ENCODE results near the gene SMARCA1. TPM values are rescaled to one million over a fixed set of nuclear protein-coding genes. Genes with fewer than 3 reads are reported as not detected.

The SMARCA1 gene
- total and polyA plus RNA-seq, 2 donors from 2014 or later: 20.0 to 34.7 TPM

DNA sequence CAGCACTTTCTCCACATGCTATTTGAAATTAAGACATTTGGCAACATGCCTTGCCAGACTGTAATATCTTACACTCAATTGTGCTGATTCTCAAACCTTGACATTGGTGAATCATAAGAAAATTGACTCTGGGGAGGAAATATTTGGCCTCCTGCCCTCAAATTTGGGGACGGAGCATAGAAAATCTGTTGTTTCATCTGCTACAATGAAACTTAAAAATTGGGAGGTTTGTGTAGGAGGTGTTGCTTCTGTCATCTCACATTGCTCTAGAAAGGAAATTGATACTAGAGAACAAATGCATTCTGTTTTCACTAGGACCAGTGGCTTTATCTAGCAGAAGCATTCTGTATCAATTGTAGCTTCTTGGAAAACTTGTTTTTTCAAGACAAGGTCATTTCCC, 22.1 kb upstream of the SMARCA1 start:
- Histone ChIP-seq H3K4me1 (ENCODE audit: control insufficient read depth in 2 of 3, insufficient read depth in 2 of 3, low read depth in 1 of 3, low read length in 3 of 3) (peaks cover 0 to 2% (median 0%) of the 10 kb centered on the region in 3 donors), H3K36me3 (ENCODE audit: control insufficient read depth in 2 of 3, insufficient read depth in 3 of 3, low read length in 3 of 3) (no peaks in the 10 kb centered on the region), H3K27me3 (ENCODE audit: control insufficient read depth, insufficient read depth, low read length) (no peaks in the 10 kb centered on the region), H3K27ac (ENCODE audit: low read depth in 2 of 2, low read length in 2 of 2) (no peak overlapping the region), H3K4me3 (ENCODE audit: low read length in 3 of 3) (no peak overlapping the region), H3K9ac (ENCODE audit: low read length in 3 of 3) (no peak overlapping the region), H3K9me3 (ENCODE audit: control insufficient read depth in 2 of 3, insufficient read depth in 1 of 3, low read length in 3 of 3) (no peaks in the 10 kb centered on the region)
- no peak for FAIRE-seq
- no peak for DNase-seq
- TF ChIP-seq, protein P1, sequence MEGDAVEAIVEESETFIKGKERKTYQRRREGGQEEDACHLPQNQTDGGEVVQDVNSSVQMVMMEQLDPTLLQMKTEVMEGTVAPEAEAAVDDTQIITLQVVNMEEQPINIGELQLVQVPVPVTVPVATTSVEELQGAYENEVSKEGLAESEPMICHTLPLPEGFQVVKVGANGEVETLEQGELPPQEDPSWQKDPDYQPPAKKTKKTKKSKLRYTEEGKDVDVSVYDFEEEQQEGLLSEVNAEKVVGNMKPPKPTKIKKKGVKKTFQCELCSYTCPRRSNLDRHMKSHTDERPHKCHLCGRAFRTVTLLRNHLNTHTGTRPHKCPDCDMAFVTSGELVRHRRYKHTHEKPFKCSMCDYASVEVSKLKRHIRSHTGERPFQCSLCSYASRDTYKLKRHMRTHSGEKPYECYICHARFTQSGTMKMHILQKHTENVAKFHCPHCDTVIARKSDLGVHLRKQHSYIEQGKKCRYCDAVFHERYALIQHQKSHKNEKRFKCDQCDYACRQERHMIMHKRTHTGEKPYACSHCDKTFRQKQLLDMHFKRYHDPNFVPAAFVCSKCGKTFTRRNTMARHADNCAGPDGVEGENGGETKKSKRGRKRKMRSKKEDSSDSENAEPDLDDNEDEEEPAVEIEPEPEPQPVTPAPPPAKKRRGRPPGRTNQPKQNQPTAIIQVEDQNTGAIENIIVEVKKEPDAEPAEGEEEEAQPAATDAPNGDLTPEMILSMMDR (IDR thresholded peaks at IDR 0.05; ENCODE audit: borderline replicate concordance, extremely low read depth, insufficient read depth): no peak
- intact Hi-C loops (cut with DNase I): no loop called here

DNA sequence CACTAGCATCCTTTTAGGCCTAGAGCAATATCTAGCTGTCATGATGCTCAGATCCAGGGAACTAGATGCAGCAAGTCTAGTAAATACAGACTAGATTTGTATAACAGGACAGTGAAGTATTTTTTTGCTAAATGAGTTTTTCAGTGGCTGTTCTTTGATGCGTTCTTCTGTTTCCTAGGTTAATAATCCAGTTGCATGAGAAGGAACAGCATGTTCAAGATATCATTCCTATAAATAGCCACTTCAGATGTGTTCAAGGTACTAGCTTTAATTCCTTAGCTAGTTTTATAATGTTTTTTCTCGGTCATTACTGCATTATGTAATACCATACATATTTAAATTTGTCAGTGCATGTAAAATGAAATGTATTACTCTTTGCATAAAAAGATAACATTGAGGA, 21.5 kb upstream of the SMARCA1 start:
- Histone ChIP-seq H3K9ac (ENCODE audit: low read length in 3 of 3) (no peak overlapping the region), H3K36me3 (ENCODE audit: control insufficient read depth in 2 of 3, insufficient read depth in 3 of 3, low read length in 3 of 3) (no peaks in the 10 kb centered on the region), H3K27ac (ENCODE audit: low read depth in 2 of 2, low read length in 2 of 2) (no peak overlapping the region), H3K27me3 (ENCODE audit: control insufficient read depth, insufficient read depth, low read length) (no peaks in the 10 kb centered on the region), H3K4me3 (ENCODE audit: low read length in 3 of 3) (no peak overlapping the region), H3K4me1 (ENCODE audit: control insufficient read depth in 2 of 3, insufficient read depth in 2 of 3, low read depth in 1 of 3, low read length in 3 of 3) (peaks cover 0 to 2% (median 0%) of the 10 kb centered on the region in 3 donors), H3K9me3 (ENCODE audit: control insufficient read depth in 2 of 3, insufficient read depth in 1 of 3, low read length in 3 of 3) (no peaks in the 10 kb centered on the region)
- DNase-seq: no peak
- TF ChIP-seq, protein P1 (IDR thresholded peaks at IDR 0.05; ENCODE audit: borderline replicate concordance, extremely low read depth, insufficient read depth): no peak
- FAIRE-seq: no peak
- intact Hi-C loops (cut with DNase I): no loop called here

DNA sequence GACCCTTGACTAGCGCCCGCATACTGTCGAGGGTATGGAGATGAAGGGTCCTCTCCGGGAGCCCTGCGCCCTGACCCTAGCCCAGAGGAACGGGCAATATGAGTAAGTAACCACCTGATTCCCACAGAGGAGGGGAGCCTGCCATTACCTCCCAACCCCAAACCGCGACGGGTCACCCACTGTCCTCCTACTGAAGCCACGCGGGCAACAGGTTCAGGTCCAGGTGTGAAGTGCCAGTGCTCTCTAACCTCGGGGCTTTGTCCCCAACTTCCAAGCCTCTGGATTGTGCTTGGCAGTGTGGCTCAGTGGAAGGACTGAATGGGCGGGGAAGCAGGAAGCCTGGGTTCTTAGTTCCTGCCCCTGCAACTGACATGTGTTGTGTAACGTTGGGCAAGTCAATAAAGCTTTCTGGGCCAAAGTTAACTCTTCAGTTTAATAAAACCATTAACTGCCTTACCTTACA, 17.5 kb upstream of the SMARCA1 start:
- H3K27ac ChIP-seq (ENCODE audit: low read depth in 2 of 2, low read length in 2 of 2): peak overlapping the region; percentile 17 to 57
- H3K4me3 ChIP-seq (ENCODE audit: low read length in 3 of 3): peak overlapping the region; percentile 47 to 61 (median 61)
- no peaks in the 10 kb centered on the region for H3K27me3 ChIP-seq (ENCODE audit: control insufficient read depth, insufficient read depth, low read length)
- no peak overlapping the region for H3K9ac ChIP-seq (ENCODE audit: low read length in 3 of 3)
- FAIRE-seq (no peak), DNase-seq (peak in 4 of 5 donors; percentile 5 to 55 (median 27))
- H3K9me3 ChIP-seq (ENCODE audit: control insufficient read depth in 2 of 3, insufficient read depth in 1 of 3, low read length in 3 of 3): no peaks in the 10 kb centered on the region
- TF ChIP-seq, protein P1 (IDR thresholded peaks at IDR 0.05; ENCODE audit: borderline replicate concordance, extremely low read depth, insufficient read depth): no peak
- intact Hi-C loops (cut with DNase I): no loop called here
- peaks cover 0 to 2% (median 0%) of the 10 kb centered on the region in 3 donors for H3K4me1 ChIP-seq (ENCODE audit: control insufficient read depth in 2 of 3, insufficient read depth in 2 of 3, low read depth in 1 of 3, low read length in 3 of 3)
- H3K36me3 ChIP-seq (ENCODE audit: control insufficient read depth in 2 of 3, insufficient read depth in 3 of 3, low read length in 3 of 3): no peaks in the 10 kb centered on the region
